GM20000 (cell line): Measurements from ENCODE around the gene ARHGAP23.

Experiments used
- DNase-seq: peaks from one replicate; pipeline ENCODE4 v3.0.0; 2012; ENCODE audit warnings: low spot score
- TF ChIP-seq, protein P1 (sequence below): IDR thresholded peaks from 2 replicates; pipeline ENCODE4 v1.5.1; 2012; ENCODE audit warnings: mild to moderate bottlenecking, control low read depth; ENCODE audit errors: extremely low read depth, missing control alignments

ARHGAP23 gene

DNA sequence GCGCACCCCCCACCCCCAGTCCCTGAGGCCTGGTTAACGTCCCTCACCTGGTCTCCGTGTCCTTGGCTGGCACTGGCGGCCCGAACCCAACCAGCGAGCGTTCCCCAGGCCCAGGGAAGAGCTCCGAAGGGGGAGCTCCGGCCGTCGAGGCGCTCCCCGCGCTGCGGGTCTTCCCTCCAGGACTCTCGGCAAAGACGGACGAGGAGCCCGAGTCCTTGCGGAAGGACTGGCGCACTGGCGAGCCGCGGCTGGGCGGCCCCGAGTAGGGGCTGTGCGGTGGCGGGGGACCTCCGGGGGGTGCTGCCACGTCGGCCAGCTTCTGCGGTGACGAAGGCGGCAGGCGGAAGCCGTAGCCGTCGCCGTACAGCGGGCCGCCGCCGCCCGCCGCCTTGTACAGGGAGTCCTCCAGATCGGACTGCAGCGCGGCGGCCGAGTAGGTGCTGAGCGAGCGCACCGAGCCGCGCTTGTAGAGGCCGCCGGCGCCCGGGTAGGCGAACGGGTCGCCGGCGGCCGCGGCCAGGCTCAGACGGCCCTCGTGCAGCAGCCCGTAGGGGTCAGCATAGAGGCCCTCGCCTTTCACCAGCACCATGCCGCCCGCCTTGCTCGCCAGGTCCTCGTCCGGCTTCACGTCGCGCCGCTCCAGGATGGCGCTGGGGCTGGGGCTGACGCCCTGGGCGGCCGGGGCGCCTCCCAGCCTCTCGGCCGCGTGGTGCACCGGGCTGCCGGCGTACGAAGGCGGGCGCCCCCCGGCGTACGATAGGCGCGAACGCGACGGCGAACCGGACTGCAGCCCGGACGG, 133.4 kb downstream of the ARHGAP23 start:
- TF ChIP-seq, protein P1, sequence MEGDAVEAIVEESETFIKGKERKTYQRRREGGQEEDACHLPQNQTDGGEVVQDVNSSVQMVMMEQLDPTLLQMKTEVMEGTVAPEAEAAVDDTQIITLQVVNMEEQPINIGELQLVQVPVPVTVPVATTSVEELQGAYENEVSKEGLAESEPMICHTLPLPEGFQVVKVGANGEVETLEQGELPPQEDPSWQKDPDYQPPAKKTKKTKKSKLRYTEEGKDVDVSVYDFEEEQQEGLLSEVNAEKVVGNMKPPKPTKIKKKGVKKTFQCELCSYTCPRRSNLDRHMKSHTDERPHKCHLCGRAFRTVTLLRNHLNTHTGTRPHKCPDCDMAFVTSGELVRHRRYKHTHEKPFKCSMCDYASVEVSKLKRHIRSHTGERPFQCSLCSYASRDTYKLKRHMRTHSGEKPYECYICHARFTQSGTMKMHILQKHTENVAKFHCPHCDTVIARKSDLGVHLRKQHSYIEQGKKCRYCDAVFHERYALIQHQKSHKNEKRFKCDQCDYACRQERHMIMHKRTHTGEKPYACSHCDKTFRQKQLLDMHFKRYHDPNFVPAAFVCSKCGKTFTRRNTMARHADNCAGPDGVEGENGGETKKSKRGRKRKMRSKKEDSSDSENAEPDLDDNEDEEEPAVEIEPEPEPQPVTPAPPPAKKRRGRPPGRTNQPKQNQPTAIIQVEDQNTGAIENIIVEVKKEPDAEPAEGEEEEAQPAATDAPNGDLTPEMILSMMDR, result no peak
- no peak for DNase-seq
